ENCODE results near the gene OSM.

OSM gene

GRCh38 chr22:30262917-30263741 is 3.5 kb downstream of the OSM start:
- peak; percentile 87 for DNase-seq

DNA sequence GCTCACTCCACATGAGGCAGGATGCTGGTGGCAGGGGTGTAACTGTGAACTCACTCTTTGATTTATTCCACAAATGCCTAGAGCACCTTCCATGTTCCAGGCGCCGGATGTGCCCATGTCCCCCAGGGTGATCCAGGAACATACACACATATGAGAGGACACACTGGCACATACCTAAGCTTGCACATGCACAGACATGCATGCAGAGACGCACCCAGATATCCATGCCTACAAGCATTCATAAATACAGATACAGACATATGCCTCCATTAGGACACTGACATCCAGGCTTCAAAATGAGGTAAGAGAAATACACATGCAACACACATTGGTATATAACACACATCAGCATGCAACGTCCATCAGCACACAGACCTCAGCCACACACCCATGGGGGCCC is 4.5 kb downstream of the OSM start:
- no peak for DNase-seq

- DNase-seq = no peak
These were observed 5.5 kb downstream of the OSM start for GRCh38 chr22:30261134-30261533.

DNA sequence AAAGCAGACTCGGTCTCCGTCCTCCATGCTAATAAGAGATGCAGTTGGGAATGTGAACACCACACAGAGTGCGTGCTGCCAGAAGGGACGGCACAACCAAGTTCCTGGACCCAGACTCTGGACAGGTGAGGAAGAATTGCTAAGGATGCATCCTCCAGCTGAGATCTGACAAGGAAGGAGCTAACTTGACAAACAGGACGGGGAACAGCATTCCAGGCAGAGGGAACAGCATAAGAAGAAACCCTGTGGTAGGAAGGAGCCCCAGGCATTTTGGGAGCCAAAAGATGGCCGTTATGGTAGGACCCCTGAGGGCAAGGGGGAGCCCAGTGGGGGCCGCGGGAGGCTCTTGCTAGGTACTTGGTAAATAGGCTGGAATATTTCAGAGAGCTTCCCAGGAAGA is 6.0 kb downstream of the OSM start:
- no peak for DNase-seq

GRCh38 chr22:30260276-30260675 is 6.4 kb downstream of the OSM start:
- no peak for DNase-seq

GRCh38 chr22:30254314-30254713 is 12.3 kb downstream of the OSM start:
- DNase-seq = no peak

- DNase-seq = no peak
These were observed 13.3 kb downstream of the OSM start for GRCh38 chr22:30253205-30253852.

- no peak for DNase-seq
These were observed 14.0 kb downstream of the OSM start for GRCh38 chr22:30252411-30253204.

DNA sequence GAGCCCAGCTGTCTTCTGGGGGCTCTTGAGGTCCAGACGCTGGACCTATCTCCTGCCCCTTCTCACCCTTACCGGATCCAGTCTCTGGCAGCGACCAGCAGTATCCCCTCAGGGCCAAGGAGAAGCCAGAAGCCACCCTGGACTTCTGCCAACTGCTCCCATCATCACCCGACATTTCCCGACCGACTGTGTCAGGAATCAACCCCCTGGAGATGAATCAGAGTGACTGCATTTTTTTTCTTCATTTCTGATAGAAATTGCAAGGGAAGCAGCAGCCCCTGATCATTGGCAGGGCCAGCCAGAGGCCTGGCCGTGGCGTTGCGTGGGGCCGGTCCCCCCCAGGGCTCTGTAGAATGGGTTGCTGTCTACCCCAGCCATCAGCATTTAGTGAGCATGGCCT is 14.9 kb downstream of the OSM start:
- no peak for DNase-seq

GRCh38 chr22:30250661-30251267 is 15.9 kb downstream of the OSM start:
- no peak for DNase-seq

- DNase-seq = no peak
These were observed 16.5 kb downstream of the OSM start for GRCh38 chr22:30250039-30250565.

- no peak for DNase-seq
These were observed 17.3 kb downstream of the OSM start for GRCh38 chr22:30249049-30250038.

DNA sequence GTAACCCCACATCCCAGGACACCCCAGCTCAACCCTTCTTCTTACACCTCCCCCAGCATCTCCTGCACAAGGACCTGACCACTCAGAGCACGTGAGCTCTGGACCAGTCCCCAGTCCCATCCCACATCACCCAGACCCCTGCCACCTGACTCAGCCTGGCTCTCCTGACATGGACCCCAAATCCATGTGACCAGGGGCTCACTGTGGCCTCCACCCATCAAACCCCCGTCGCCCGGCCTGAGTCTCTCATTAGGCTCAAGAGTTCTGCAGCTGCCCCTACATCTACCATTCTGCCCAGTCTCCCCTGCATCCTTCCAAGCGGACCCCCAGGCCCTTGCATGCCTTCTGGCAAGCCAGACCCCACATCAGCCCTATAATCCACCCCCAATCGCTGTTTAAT is 18.2 kb downstream of the OSM start:
- DNase-seq = no peak

DNA sequence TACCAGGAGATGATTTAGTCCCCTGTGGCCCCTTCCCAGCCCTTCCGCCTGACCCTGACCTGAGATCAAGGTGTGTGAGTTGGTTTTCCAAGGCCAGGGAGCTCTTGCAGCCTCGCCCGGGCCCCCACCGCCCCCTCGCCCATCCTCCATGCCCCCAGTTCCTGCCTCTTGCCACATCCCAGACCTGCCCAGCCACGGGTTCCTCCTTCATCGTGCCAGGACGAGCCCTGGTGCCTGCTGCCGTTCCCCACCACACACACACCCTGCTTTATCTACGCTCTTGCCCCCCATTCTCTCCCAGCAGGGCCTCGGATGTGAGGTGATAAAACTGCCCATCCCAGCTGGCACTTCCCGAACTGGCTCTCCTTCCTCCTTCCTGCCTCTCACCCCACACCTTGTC is 18.7 kb downstream of the OSM start:
- no peak for DNase-seq

DNA sequence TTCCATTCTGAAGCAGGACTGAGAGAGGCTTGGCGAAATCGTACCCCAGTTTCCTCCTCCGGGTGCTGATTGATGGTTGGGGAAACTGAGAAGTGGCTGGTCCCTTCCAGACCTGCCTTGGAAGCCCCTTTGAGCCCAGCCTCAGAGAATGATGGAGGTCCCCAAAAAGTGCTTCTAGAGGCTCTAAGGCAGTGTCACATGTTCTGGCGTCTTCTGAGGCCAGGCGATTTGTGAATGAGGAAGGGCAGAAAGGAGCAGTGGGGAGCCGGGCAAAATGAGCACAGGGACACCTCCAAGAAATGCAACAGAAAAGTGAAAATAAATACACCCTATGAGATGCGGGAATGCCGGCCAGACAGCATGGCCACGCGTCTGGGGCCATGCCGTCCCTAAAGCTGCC is 19.1 kb downstream of the OSM start:
- DNase-seq = no peak

GRCh38 chr22:30246814-30247376 is 19.8 kb downstream of the OSM start:
- no peak for DNase-seq

DNA sequence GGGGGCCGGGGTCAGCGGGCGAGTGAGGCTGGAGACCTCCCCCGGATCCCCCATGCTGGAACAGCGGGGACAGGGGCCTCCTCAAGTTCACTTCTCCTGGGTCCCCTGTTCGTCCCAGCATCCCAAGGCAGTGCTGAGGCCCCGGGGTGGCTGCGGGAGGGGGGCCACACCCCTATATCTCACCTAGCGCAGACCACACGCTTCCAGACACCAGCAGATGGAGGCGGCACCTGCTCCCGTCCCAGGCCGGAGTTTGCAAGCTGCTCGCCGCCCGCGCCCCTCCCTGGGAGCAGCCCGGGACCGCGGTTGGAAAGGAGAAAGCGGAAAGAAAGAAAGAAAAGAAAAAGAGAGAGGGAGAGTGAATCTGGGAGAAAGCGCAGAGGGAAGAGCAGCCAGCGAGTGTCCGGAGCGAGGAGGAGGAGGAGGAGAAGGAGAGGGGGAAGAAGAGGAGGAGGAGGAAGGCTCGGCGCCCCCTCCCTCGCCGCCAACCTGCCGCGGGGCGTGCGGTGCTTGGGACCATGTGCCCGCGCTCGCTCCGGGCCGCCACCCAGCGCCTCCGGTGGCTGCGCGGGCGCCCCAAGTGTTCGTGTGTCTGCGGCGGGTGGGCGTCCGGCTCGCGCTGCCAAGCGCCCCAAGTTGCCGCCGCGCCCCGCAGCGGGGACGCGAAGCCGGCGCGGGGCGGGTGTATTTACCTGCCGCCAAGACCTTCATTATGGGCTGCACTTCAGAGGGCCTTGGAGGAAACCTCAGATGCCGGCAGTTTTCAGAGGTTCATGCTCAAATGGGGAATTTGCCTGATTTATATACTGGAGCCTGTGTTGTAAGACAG is 20.5 kb downstream of the OSM start, which contains the start of gene LIF:
LIF (minus strand) TSS at position 775 of the 829 bp plus-strand sequence; CDS start at position 711, 64 bp downstream.
- DNase-seq = peak; percentile 69

DNA sequence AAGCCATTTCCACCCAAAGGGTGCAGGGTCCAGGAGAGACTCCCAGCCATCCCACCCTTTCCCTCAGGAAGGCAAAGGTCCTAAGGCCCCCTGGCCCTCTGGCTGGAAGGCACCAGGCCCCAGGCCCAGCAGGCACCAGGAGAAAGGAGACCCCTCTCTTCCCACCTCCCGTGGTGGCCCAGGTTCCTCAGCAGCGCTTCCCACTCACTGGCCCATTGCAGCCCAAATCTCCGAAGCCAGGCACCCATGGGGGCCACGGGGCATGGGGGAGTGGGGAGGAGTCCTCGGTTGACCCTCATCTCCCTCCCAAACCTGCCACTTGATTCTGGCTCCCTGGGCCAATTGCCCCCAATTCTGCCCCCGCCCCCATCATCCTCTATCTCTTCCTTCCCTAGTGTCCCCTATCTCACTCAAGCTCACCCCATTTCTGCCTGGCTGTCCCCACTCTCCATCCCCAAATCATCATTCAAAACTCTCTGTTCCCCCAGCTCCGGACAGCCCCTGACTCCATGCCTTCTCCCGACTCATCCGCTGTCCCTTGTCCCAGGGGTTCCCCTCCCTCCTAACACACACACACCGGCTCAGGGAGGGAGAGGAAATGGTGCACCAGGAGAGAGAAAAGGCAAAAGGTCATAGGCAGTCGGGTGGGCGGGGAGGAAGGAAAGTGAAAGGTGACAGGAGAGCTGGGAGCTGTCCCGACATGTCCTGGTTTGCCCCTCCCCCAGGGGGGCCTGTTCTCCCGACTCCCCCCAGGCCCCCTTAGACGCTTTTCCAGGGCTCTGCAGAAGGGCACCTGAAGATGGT is 21.3 kb downstream of the OSM start:
- DNase-seq = no peak

- DNase-seq = no peak
These were observed 22.0 kb downstream of the OSM start for GRCh38 chr22:30244641-30245040.
